Stimulated activated CD8-positive, alpha-beta memory T cell treated with anti-CD3 and anti-CD28 coated beads, Interleukin-15, amount 100 ng/mL, for 1 hour (primary cell): ENCODE data around the gene PPP1R14D.
A peak's percentile ranks its signal among the peaks of the same experiment; 100 is the strongest.

Experiments
- DNase-seq: peaks from one replicate; pipeline ENCODE4 v3.0.0-alpha.2; 2020; ENCODE audit warnings: low read depth

Gene PPP1R14D

DNA sequence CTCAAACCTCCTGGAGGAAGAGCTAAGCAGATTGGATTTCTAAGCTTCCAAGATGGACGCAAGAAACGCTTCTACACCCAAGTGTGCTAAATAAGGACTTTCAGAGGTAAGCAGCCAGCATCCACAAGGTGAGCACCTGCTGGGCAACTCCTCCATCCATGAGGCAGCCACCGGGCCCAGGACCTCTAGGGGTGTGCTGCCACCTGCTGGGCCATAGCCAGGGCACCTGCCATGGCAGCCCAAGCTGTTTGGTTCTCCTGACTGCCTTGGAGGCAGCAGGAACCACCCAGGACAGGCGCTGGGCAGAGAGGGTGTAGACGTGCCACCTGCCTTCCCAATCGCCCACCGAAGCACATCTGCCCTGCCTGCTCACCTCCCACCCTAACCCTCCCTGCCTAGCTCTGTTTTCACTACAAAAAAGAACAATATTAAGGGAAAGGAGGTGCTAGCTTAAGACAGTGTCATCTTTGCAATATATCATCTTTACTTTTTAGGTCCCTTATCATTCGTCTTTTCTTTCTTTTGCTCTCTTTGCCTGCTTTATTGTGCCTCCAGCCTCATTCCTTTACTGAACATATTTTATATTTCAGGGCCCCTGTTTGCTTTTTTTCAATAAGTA is 45.8 kb downstream of the PPP1R14D start:
- peak; percentile 57 for DNase-seq

DNA sequence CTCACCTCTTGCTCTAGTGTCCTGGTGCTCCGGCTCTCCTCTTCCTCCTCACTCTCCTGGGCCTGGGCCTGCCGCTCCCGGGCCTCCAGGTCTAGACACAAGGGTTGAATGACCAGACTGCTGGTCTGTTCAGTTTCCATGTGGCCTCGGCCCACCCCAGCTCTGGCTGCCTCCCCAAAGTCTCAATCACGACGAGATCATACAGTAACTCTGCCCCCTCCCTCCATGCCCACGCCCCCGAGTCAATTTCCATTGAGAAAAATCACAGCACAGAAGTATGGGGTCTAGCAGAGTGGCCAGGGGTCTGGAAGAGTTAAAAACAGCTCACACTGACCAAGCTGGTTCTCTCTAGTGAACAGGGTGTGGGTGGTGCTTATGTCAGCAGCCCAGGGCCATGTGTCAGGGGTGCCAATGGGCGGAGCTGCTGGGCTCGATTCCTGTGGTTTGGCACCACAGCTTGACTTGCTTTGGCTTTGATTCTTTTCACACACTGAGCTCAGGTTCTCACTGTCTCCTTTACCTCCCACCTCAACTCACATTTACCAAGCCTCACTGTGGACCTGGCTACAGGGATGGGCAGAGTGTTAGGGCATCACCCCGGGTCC is 51.9 kb downstream of the PPP1R14D start:
- no peak for DNase-seq

DNA sequence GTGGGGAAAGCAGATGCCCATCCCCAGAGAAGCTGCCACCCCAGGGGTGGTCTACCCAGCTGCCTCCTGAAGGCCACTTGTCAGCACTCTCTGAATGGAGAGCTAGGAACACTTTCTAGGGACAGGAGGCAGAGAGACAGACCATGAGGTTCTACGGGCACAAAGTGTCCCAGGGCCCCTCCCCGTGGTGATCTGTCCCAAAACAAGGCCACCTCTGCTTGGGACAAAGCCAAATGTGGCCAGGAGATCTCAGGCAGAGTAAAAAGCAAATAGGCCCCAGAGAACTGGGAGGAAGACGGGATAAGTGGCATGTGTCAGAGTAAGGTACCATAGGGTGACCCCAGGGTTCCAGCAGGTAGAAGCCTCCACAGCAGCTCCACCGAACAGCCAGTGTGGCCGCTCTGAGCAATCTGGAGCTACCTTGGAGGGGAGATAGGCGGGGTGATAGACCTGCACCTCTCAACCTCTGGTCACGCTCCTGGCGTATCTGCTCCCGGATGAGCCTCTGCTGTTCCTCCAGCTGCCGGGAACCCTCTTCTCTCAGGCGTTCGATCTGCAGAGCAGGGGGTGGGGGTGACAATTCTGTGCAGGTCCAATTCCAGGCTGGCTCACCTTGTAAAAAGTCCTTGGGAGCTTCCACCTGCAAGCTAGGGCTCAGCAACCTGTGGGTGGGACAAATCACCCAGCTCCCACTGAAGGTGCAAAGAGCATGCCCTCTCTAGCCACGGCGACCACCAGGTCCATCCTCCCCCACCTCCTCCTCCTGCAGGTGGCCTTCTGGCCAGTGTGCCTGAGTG is 52.6 kb downstream of the PPP1R14D start:
- no peak for DNase-seq

DNA sequence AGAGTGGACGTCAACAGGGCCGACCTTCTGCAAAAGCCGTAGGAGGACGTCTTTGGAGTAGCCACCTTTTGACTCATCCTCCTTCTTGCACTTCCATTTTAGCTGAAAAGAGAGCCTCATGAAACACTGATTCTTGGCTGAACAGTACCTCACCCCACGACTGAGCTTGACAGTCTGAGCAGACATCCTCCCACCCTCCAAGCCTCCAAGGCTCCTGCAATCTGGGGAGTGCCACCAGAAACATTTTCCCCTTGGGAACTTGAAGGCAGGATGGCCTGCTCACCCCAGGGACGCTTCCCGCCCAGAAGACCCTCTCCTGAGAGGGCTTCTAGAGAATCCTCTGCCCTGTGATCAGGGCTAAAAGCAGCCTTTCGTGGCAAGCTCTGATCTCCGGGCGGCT is 53.5 kb downstream of the PPP1R14D start:
- DNase-seq = no peak

DNA sequence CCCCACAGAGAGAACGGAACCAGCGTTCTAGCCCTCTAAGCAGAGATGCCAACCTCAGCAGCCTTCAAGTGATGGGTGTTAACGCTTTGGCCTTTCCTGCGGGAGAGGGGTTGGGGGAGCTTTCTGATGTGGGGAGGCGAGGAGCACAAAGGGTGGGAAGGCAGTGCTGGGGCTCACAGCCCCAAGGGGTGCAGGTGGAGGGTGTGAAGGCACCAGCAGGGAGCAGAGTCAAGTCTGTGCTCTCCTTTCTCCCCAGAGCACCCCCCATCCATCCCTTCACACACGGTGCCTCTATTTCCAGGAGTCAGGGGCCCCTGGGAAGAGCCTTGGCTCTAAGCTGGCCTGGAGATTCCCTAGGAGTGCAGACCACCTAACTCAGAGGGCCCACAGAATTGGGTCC is 54.6 kb downstream of the PPP1R14D start:
- DNase-seq = no peak

DNA sequence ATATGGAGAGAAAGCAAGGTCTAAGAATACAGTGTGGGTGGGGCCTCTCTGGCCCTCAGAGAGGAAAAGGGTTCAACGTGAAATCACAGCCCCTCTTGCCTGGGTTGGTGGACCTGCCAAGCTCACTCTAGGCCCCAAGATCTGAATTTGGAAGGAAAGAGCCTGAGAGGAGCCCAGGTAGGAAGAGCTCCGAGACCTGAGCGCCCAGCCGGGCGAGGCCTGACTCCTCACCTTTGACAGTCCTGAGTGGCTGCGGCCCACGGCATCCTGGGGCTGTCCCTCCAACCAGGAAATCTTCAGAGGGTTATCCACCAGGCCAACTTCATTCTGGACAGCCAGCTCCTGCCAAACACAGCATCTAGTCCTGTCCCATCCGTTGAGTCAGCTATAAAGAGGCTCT is 55.0 kb downstream of the PPP1R14D start:
- DNase-seq = no peak

DNA sequence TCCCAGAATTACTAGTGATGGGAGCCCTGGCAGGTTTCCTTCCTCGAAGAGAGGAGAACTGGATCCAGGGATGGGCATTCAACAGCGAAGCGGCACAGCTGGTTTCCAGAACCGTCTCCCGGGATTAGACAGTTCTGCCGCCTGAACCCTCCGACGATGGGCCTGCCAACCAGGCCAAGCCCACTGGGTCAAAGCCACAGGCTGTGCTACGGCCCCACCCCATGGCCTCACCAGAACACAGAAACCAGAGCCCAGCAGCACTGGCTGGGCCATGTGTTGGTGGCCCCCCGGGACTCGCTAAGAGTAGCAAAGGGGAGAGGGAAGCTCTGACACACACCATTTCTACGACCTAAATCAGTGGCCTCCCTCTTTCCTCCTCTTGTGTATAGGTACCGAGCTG is 56.5 kb downstream of the PPP1R14D start:
- DNase-seq = no peak

DNA sequence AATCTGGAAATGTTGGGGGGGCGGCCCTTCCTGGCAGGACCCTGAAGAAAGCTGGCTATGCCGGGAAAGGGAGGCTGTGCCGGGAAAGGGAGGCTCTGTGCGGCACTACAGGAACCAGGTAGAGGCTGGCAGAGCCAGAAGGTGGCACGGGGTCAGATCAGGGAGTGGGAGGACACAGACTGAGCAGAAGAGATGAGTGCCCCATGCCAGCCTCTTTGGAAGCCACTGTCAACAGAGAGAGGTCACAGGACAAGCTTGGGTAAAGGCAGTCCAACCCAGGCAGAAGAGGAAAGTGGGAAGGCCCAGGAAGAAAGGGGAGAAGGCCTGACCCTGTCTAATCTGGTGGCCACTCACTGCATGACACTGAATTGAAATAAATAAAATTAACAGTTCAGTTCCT is 57.3 kb downstream of the PPP1R14D start:
- no peak for DNase-seq

DNA sequence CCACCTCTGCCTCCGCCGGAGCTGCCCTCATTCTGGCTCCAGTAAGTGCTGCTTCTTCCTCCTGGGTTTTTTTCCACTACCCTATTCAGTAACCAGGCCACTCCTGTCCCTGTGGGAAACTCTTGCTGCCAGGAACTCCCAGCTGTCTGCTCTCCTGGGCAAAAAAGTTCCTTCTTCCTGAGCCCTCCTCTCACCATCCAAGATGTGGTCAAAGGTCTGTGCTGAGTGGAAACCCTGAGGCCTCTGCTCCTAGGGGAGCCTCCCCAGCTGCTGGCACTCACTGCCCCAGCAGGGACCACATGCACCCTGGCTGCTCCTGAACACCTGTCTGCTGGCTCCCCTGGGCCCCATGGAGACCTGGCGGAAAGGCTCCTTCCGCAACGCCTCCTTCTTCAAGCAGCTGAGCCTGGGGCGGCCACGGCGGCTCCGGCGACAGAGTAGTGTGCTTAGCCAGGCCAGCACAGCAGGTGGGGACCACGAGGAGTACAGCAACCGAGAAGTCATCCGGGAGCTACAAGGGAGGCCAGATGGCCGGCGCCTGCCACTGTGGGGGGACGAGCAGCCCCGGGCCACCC is 58.3 kb downstream of the PPP1R14D start:
- no peak for DNase-seq

DNA sequence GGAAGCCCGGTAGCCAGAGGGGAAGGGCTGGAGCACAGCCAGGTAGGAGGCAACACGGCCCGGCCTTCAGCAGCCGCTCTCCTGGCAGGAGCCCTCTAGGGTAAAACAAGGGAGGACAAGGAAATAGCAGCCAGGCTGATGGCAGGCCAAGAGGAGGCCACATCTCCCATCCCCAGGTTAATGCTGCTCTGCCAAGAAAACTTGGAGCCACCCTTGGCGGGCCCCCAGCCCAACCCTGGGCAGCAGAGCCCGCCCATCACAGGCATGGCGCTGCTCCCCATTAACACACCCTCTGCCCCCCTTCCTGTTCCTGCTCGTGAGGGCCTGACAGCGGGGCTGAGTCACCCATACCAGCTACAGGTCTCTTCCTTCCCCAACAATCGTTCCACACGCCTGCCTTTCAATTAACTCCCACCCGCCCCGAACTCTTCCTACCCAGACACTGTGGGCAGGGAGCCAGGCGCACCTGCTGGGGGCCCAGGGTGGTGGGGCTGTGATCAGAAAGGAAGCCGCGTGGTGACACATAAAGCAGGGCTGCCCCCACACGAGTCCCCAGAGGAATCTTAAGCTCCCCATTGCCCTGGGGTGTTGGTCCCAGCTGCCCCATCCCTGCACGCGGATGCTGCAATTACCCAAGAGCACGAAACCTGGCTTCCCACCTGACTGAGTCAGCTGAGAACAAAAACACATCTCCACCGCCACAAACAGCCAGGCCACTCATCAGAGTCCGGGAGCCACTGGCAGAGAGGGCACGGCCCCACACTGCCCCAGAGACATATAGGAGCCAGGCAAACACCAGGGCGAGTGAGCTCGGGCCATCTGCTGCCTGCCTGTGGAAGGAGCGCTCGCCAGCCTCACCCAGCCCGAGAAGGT is 59.0 kb downstream of the PPP1R14D start, which contains the start of gene C15orf62:
TSS of gene C15orf62 (plus strand) at position 707 of the 873 bp plus-strand sequence. CDS start 516 bp downstream, outside the sequence.
- DNase-seq = peak; percentile 19

DNA sequence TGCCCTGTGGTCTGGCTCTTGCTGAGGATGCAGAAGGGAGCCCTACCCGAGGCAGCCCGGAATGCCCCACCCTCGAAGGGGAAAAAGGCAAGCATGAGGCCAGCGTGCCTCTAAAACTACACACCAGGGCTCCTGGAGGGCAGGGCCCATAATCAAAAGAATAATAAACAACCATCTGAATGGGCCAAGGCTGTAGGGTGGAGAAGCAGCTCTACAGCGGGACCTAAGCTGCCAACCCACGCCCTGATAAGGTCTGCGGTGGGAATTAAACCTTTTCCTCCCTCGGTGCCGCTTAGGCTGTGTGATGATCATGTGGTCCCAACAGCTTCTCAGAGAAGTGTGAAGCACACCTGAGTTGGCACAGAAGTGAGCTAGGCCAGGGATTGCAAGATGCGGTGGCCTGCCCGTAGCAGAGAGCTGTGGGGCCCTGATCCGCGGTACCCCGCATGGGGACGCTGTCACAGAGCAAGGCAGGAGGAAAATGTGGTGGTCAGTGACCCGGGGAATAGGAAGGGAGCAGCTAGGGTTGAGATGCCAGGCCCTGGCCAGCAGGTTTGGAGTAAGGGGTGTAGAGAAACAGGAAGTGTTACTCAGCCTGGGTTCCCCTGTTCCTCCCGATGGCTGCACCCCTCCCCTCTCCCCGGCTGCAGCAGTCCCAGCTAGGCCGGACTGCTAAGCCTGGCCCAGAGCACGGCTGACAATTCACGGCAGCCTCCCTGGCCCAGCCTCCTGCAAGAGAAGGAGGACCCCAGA is 59.8 kb downstream of the PPP1R14D start:
- DNase-seq = no peak

DNA sequence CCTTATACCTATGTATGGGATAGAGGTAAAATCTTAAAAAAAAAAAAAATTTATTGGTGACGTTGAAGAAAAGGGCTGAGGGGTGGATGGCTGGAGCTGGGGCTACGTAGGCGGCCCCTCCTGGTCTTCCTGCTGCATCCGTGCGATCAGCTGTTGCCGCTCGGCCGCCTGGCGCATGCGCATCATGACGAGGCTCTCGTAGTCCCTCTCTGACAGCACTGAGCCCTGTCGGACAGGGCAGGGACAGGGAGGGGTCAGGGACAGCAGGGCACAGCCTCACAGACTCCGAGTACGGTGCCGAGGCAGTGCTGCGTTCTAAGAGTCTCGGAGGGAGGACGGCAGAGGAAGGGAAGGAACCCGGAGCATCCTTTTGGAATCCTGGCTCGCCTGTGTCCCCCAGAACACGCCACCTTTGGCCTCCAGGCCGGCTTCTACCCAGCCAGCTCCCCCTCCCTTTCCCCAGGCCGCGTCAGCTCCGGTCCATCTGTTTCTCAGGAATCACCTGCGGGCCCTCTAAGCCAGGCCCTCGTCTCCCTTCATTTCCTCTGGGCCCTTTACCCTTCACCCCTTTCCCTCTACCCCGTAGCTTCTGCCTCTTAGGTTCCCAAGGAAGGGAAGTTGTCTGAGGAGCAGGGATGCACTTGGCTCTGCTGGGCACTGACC is 60.5 kb downstream of the PPP1R14D start:
- no peak for DNase-seq

DNA sequence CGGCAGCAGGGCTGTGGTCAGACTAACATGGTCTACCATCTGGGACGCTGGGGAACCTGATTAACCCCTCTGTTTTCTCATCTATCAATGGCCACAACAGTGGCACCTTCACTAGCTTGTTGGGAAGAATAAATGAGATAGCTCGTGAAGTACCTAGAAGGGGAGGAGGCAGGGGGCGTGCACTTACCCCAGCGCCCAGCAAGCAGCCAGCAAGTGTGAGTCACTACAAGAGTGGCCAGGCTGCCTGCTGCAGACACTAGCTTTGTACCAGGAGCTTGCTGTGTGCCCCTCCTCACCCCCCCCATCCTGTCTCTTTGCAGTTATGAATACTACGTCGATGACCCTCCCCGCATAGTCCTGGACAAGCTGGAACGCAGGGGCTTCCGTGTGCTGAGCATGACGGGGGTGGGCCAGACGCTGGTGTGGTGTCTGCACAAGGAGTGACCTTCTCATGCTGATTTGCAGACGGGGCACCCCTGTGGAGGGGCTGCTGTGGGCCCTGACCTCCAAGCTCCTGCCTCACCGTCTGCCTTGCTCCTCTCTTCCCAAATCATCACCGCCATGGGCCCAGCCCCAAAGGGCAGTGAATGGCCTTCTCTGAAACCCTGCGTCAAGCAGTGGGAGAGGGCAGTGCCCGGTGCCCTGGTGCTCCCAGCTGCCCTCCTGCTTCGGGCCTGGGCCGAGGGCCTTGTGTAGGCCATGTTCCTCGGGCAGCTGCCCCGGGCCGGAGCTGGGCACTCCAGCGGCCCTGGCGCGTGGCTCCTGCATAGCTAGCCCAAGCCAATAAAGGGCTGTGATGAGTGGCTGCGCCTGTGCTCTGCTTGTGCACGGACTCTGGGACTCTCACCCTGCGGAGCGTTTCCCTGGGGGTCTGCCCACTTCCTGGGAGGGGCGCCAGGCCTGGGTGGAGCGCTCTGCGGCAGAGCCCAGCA is 61.3 kb downstream of the PPP1R14D start:
- DNase-seq = no peak

DNA sequence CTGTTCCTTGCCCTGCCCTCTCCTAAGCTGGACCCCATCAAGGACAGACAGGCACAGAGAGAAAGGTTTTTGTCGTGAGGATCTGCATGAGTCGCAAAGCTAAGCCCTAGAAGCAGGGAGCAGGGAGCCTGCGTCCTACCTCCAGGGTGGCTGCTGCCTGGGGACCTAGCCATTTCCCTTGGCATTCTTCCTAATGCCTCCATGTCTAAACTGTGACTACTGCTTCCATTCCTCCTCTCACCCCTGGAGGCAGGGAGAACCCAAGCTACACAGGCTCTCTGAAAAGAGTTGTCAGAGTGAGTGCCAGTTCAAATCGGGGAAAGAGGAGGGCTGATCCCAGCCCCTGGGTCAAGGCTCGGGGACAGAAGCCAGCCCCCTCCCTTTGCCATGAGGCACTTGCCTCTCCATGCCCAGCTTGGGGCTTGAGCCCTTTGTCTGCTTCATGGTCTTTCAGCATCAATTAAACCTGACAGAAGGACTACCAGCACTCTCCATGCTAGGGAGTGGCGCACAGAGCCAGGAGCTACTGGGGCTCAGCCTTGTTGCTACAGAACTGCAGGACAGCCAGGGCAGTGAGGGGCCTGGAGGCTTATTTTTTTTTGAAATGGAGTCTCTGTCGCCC is 62.2 kb downstream of the PPP1R14D start:
- DNase-seq = no peak
